GM12874 (cell line): ENCODE data around the gene FOXR1.

ENCODE experiments used
- TF ChIP-seq, protein P1 (sequence below): IDR thresholded peaks from 2 replicates; pipeline ENCODE4 v1.5.1; 2011; ENCODE audit warnings: low read depth, mild to moderate bottlenecking, control low read depth, low read length, moderate library complexity; ENCODE audit not compliant: insufficient read depth

Gene FOXR1

GRCh38 chr11:119023741-119024140, 52.2 kb downstream of the FOXR1 start:
- TF ChIP-seq, protein P1, sequence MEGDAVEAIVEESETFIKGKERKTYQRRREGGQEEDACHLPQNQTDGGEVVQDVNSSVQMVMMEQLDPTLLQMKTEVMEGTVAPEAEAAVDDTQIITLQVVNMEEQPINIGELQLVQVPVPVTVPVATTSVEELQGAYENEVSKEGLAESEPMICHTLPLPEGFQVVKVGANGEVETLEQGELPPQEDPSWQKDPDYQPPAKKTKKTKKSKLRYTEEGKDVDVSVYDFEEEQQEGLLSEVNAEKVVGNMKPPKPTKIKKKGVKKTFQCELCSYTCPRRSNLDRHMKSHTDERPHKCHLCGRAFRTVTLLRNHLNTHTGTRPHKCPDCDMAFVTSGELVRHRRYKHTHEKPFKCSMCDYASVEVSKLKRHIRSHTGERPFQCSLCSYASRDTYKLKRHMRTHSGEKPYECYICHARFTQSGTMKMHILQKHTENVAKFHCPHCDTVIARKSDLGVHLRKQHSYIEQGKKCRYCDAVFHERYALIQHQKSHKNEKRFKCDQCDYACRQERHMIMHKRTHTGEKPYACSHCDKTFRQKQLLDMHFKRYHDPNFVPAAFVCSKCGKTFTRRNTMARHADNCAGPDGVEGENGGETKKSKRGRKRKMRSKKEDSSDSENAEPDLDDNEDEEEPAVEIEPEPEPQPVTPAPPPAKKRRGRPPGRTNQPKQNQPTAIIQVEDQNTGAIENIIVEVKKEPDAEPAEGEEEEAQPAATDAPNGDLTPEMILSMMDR: no peak

DNA sequence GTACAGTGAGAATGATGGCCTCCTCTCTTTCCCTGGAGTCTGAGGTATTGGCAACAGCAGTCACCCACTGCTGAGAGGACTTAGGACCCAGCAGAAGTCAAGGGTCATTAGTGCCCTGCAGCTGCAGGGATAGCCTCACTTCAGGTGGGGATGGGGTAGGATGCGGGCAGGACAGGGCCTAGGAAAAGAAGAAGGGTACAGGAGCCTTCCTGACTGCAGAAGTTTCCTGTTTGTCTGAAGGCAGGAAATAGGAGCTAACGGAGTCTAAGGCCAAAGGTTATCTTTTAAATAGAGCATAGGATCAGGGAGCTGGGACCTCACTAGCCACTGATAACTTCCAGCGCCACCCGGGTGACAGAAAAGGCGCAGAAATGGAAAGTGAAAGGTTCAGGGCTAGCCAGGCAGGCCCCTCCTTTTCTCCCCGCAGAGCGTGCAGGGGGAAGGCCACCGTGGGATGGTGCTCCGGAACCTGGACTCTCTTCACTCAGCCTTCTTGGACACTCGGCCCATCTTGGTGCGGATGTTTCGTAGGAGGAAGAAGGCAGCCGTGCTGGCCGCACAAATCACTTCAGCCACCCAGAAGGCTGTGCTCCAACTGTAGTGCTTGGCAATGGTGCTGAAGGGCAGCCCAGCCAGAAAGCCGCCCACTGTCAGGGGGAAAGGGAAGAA, 53.0 kb downstream of the FOXR1 start:
- TF ChIP-seq, protein P1: no peak

- TF ChIP-seq, protein P1: no peak
Measured at GRCh38 chr11:119025099-119025473, 53.5 kb downstream of the FOXR1 start.

GRCh38 chr11:119025541-119025940, 54.0 kb downstream of the FOXR1 start:
- TF ChIP-seq, protein P1: no peak

DNA sequence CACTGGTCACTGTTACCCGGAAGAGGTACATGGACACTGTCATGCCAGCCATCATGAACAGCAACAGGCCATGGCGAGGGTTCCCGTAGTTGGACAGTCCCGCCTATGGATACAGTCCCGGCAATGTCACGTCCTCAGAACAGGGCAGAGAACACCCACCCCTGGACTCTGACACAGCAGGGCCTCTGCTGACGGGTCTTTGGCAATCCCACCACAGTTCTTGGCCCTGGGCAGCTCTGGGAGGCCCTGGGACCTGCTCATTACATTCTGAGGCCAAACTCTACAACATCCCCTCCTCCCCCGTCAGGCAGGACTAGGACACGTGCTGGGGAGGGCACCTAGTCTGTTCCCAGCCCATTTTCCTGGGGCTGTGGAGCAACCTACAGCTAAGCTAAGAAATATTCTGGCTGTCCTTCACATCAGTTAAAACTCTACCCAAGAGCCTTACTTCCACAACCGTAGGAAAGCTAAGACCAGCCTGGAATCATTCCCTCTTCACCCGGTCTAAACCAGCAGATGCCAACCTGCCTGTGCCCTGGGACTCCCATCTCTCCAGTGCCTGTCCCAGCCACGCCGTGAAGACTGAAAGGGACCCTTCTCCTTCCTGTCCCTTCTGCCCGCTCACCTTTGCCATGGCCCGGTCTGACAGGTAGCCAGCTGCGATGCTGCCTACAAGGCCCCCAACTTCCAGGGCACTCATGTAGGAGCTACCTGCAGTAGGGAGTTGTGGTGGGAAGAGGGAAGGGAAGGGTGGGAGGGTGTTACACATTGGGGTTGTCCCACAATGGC, 54.6 kb downstream of the FOXR1 start:
- TF ChIP-seq, protein P1: no peak

GRCh38 chr11:119026970-119027369, 55.4 kb downstream of the FOXR1 start:
- TF ChIP-seq, protein P1: no peak

- TF ChIP-seq, protein P1: no peak
Measured at GRCh38 chr11:119027561-119028345, 56.2 kb downstream of the FOXR1 start.
